Lung (tissue), 12 donors: ENCODE results near the gene ZSWIM3. TPM values are rescaled to one million over a fixed set of nuclear protein-coding genes. Genes with fewer than 3 reads are reported as not detected.
"Not testable (repeated sequence)": the region's sequence is repeated elsewhere in the genome, so short reads cannot be mapped to it uniquely, and the experiment has no call there.

Experiments
- ATAC-seq: fragments of 200-7000 bp; cut with Tn5 transposase; one replicate; pipeline ENCODE4 v1.9.1; 2020; ENCODE audit warnings: moderate number of reproducible peaks; ENCODE audit not compliant: insufficient read depth, low FRiP score
- DNase-seq, 3 donors: peaks; one replicate each; pipeline ENCODE4 v3.0.0-alpha.2; 2013 to 2017
- H3K27ac ChIP-seq, 2 donors: one replicate each; pipeline ENCODE4 v1.5.1; 2013; ENCODE audit warnings: mild to moderate bottlenecking in 2 of 2, moderate library complexity in 2 of 2, control low read depth in 1 of 2, inconsistent platforms in 1 of 2, low read depth in 1 of 2, low read length in 1 of 2
- H3K27me3 ChIP-seq, 3 donors: one replicate each; pipeline ENCODE4 v1.5.1; 2013; ENCODE audit warnings: low read length in 2 of 3; ENCODE audit not compliant: control insufficient read depth in 3 of 3, insufficient read depth in 3 of 3
- H3K36me3 ChIP-seq, 4 donors: one replicate each; pipeline ENCODE4 v1.5.1; 2013; ENCODE audit warnings: low read length in 4 of 4, mild to moderate bottlenecking in 1 of 4, moderate library complexity in 1 of 4; ENCODE audit not compliant: control insufficient read depth in 4 of 4, insufficient read depth in 4 of 4
- H3K4me1 ChIP-seq, 5 donors: one replicate each; pipeline ENCODE4 v1.5.1; 2013; ENCODE audit warnings: low read length in 5 of 5, mild to moderate bottlenecking in 2 of 5, moderate library complexity in 1 of 5; ENCODE audit not compliant: control insufficient read depth in 5 of 5, insufficient read depth in 5 of 5
- H3K4me3 ChIP-seq: one replicate; pipeline ENCODE4 v1.5.1; 2013; ENCODE audit warnings: mild to moderate bottlenecking, control low read depth, moderate library complexity
- H3K9ac ChIP-seq, 2 donors: one replicate each; pipeline ENCODE4 v1.5.1; 2013; ENCODE audit warnings: low read length in 2 of 2, control low read depth in 1 of 2; ENCODE audit not compliant: insufficient read depth in 1 of 2
- H3K9me3 ChIP-seq, 4 donors: one replicate each; pipeline ENCODE4 v1.5.1; 2013; ENCODE audit warnings: low read length in 3 of 4, mild to moderate bottlenecking in 1 of 4, moderate library complexity in 1 of 4; ENCODE audit not compliant: control insufficient read depth in 4 of 4, insufficient read depth in 3 of 4
- WGBS, 2 donors: extraction: QIAGEN DNeasy Blood & Tissue Kit; methylation state at CpG; one replicate each; pipeline ENCODE4 v1.1.7; 2013; 5-methylcytosine and 5-hydroxymethylcytosine counted together
- polyA plus RNA-seq, 2 donors: library from polyadenylated mRNA; stranded (reverse); fragments of 200-250 nt; gene quantifications; one replicate each; pipeline ENCODE4 v1.2.1, GENCODE V29; 2013
- total RNA-seq, 2 donors: library from RNA; depleted of rRNA in 1 of 2; stranded (reverse); fragments of >200 nt in 1 of 2; gene quantifications; one replicate each; pipeline ENCODE4 v1.2.1, GENCODE V29; 2014 to 2021
- TF ChIP-seq, protein P1 (sequence below): IDR thresholded peaks from 2 replicates; pipeline ENCODE4 v1.5.1; 2012; ENCODE audit warnings: mild to moderate bottlenecking; ENCODE audit errors: control extremely low read depth, extremely low read depth
- donor health status: control.
- donor health status: control.
- donor health status: Bipolar disorder and iron deficiency.
- donor health status: healthy.
- donor health status: DM: yes; HTN: yes; CAD: no.

The ZSWIM3 gene
- total and polyA plus RNA-seq, 4 donors = 1.7 to 5.2 (median 3.4) TPM

DNA sequence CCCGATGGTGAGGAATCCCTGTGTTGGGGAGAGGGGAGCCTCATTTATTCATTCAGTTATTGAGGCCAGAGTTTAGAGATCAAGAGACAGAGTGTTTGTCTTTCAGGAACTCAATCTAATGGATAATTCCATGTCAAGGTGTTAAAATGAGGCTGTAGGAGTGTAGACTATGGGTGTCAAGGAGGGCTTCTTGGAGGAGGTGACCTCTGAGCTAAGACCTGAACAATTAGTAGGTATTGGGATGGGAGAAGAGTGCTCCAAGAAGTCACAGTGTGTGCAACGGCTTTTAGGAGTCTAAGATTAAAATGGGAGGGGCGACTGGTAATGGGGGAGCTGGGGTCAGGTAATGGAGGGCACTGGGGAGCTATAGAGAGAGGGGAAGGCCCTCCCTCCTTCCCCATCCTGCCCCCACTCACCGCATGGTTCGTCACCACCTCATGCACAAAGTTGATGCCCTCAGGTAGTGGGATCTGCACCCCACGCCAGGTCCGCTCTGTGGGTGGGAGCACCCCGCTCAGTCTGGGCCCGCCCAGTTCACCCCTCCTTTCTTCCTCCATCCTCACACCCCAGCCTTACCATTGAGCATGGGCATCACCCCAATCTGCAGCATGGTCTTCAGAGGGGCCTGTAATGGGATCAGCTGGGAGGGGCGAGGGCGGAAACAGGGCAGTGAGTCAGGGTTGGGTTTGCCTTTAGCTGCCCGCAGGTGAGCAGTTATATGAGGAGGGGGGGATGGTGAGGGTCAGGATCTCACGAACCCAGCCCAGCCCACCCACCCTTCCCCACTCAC is 41.8 kb downstream of the ZSWIM3 start:
- DNase-seq (no peak), ATAC-seq (no peak)
- Histone ChIP-seq H3K4me1 (peaks cover 0 to 1% (median 0%) of the 10 kb centered on the region in 5 donors), H3K9me3 (no peaks in the 10 kb centered on the region), H3K9ac (no peak overlapping the region), H3K4me3 (no peak overlapping the region), H3K27ac (no peak overlapping the region), H3K36me3 (peaks cover 9 to 38% (median 19%) of the 10 kb centered on the region in 4 donors), H3K27me3 (no peaks in the 10 kb centered on the region)
- TF ChIP-seq, protein P1, sequence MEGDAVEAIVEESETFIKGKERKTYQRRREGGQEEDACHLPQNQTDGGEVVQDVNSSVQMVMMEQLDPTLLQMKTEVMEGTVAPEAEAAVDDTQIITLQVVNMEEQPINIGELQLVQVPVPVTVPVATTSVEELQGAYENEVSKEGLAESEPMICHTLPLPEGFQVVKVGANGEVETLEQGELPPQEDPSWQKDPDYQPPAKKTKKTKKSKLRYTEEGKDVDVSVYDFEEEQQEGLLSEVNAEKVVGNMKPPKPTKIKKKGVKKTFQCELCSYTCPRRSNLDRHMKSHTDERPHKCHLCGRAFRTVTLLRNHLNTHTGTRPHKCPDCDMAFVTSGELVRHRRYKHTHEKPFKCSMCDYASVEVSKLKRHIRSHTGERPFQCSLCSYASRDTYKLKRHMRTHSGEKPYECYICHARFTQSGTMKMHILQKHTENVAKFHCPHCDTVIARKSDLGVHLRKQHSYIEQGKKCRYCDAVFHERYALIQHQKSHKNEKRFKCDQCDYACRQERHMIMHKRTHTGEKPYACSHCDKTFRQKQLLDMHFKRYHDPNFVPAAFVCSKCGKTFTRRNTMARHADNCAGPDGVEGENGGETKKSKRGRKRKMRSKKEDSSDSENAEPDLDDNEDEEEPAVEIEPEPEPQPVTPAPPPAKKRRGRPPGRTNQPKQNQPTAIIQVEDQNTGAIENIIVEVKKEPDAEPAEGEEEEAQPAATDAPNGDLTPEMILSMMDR = no peak
- WGBS, 2 donors = 91 to 92% methylated on average over 13 of the region's 13 CpGs

GRCh38 chr20:45901332-45901731 is 43.9 kb downstream of the ZSWIM3 start:
- 87 to 98% methylated on average over 6 of the region's 6 CpGs for WGBS, 2 donors
- not testable (repeated sequence) for H3K9me3 ChIP-seq, ATAC-seq, H3K27ac ChIP-seq, H3K27me3 ChIP-seq, H3K4me3 ChIP-seq, DNase-seq, H3K9ac ChIP-seq, H3K4me1 ChIP-seq
- peaks cover 9 to 28% (median 18%) of the 10 kb centered on the region in 4 donors for H3K36me3 ChIP-seq

- H3K4me3 ChIP-seq = no peak overlapping the region
- H3K36me3 ChIP-seq = peaks cover 7 to 26% (median 16%) of the 10 kb centered on the region in 4 donors
- WGBS, 2 donors = 92 to 93% methylated on average over 14 of the region's 14 CpGs
- no peaks in the 10 kb centered on the region for H3K9me3 ChIP-seq
- TF ChIP-seq, protein P1 = no peak
- H3K9ac ChIP-seq = no peak overlapping the region
- H3K27me3 ChIP-seq = no peaks in the 10 kb centered on the region
- H3K4me1 ChIP-seq = peaks cover 0 to 1% (median 0%) of the 10 kb centered on the region in 5 donors
- DNase-seq (no peak), ATAC-seq (no peak)
- H3K27ac ChIP-seq = no peak overlapping the region
Observed at GRCh38 chr20:45902199-45902701, 44.8 kb downstream of the ZSWIM3 start.
